ENCODE data around the gene PLEKHG4. TPM values are rescaled to one million over a fixed set of nuclear protein-coding genes. Genes with fewer than 3 reads are reported as not detected.

Gene PLEKHG4
- total RNA-seq, 2 donors from 2014 or later = 30.4 to 46.9 TPM

GRCh38 chr16:67248073-67248400 lies 31.3 kb upstream of the PLEKHG4 start:
- peaks cover 20% of the 10 kb centered on the region for H3K27me3 Mint-ChIP-seq (ENCODE audit: low read depth)
- no peak for ATAC-seq (replicated peaks in 1 of 2)
- peaks cover 53% of the 10 kb centered on the region for H3K4me1 Mint-ChIP-seq (ENCODE audit: low read depth)
- peak overlapping the region; percentile 69 for H3K27ac Mint-ChIP-seq
- no peaks in the 10 kb centered on the region for H3K9me3 Mint-ChIP-seq
- DNase-seq = no peak
- peaks cover 2 to 5% of the 10 kb centered on the region in 2 donors for H3K36me3 Mint-ChIP-seq (ENCODE audit: insufficient read depth in 2 of 2)
- peak overlapping the region; percentile 85 to 86 for H3K4me3 Mint-ChIP-seq

GRCh38 chr16:67248401-67249177 lies 30.7 kb upstream of the PLEKHG4 start, which contains the start of gene SLC9A5:
Gene SLC9A5, plus strand, starts transcription at chr16:67248979. Its CDS starts 36 bp downstream, at chr16:67249015.
- peaks cover 2 to 5% of the 10 kb centered on the region in 2 donors for H3K36me3 Mint-ChIP-seq (ENCODE audit: insufficient read depth in 2 of 2)
- peaks cover 20% of the 10 kb centered on the region for H3K27me3 Mint-ChIP-seq (ENCODE audit: low read depth)
- ATAC-seq (replicated peaks in 1 of 2) = peak in 1 of 2 donors; percentile 18
- peak; percentile 58 to 70 for DNase-seq
- peak within 1 kb of the TSS; percentile 86 for H3K4me3 Mint-ChIP-seq
- H3K9me3 Mint-ChIP-seq = no peaks in the 10 kb centered on the region
- H3K27ac Mint-ChIP-seq = peak within 1 kb of the TSS; percentile 88
- peaks cover 48% of the 10 kb centered on the region for H3K4me1 Mint-ChIP-seq (ENCODE audit: low read depth)

- Mint-ChIP-seq H3K27ac (peak overlapping the region; percentile 67), H3K4me1 (ENCODE audit: low read depth) (peaks cover 40% of the 10 kb centered on the region), H3K36me3 (ENCODE audit: insufficient read depth in 2 of 2) (peaks cover 2 to 5% of the 10 kb centered on the region in 2 donors), H3K4me3 (peak overlapping the region; percentile 86), H3K9me3 (no peaks in the 10 kb centered on the region), H3K27me3 (ENCODE audit: low read depth) (peaks cover 20% of the 10 kb centered on the region)
- ATAC-seq (replicated peaks in 1 of 2) (no peak), DNase-seq (no peak)
Observed at GRCh38 chr16:67249178-67250044, 29.9 kb upstream of the PLEKHG4 start.

GRCh38 chr16:67250045-67250327 lies 29.3 kb upstream of the PLEKHG4 start:
- Mint-ChIP-seq H3K4me3 (peak overlapping the region; percentile 86), H3K27ac (peak overlapping the region; percentile 32), H3K4me1 (ENCODE audit: low read depth) (peaks cover 34% of the 10 kb centered on the region), H3K27me3 (ENCODE audit: low read depth) (peaks cover 20% of the 10 kb centered on the region), H3K9me3 (no peaks in the 10 kb centered on the region), H3K36me3 (ENCODE audit: insufficient read depth in 2 of 2) (peaks cover under 1 to 4% of the 10 kb centered on the region in 2 donors)
- ATAC-seq (replicated peaks in 1 of 2) (no peak), DNase-seq (no peak)

- H3K27me3 Mint-ChIP-seq (ENCODE audit: low read depth) = peaks cover 20% of the 10 kb centered on the region
- peaks cover 0 to 2% of the 10 kb centered on the region in 2 donors for H3K36me3 Mint-ChIP-seq (ENCODE audit: insufficient read depth in 2 of 2)
- H3K4me3 Mint-ChIP-seq = no peak overlapping the region
- DNase-seq (no peak), ATAC-seq (replicated peaks in 1 of 2) (no peak)
- H3K9me3 Mint-ChIP-seq = no peaks in the 10 kb centered on the region
- no peak overlapping the region for H3K27ac Mint-ChIP-seq
- H3K4me1 Mint-ChIP-seq (ENCODE audit: low read depth) = peaks cover 20% of the 10 kb centered on the region
Observed at GRCh38 chr16:67252609-67253497, 26.5 kb upstream of the PLEKHG4 start.

- Mint-ChIP-seq H3K4me3 (no peak overlapping the region), H3K27me3 (ENCODE audit: low read depth) (peaks cover 12% of the 10 kb centered on the region), H3K4me1 (ENCODE audit: low read depth) (peaks cover 4% of the 10 kb centered on the region), H3K27ac (no peak overlapping the region), H3K36me3 (ENCODE audit: insufficient read depth in 2 of 2) (peaks cover 0 to 2% of the 10 kb centered on the region in 2 donors), H3K9me3 (no peaks in the 10 kb centered on the region)
- no peak for DNase-seq
- no peak for ATAC-seq (replicated peaks in 1 of 2)
Observed at GRCh38 chr16:67254801-67255552, 24.4 kb upstream of the PLEKHG4 start.

- Mint-ChIP-seq H3K4me3 (no peak overlapping the region), H3K9me3 (no peaks in the 10 kb centered on the region), H3K36me3 (ENCODE audit: insufficient read depth in 2 of 2) (peaks cover 0 to 2% of the 10 kb centered on the region in 2 donors), H3K4me1 (ENCODE audit: low read depth) (no peaks in the 10 kb centered on the region), H3K27me3 (ENCODE audit: low read depth) (peaks cover 6% of the 10 kb centered on the region), H3K27ac (no peak overlapping the region)
- DNase-seq (no peak), ATAC-seq (replicated peaks in 1 of 2) (no peak)
Observed at GRCh38 chr16:67255553-67256221, 23.6 kb upstream of the PLEKHG4 start.

- no peak overlapping the region for H3K27ac Mint-ChIP-seq
- H3K27me3 Mint-ChIP-seq (ENCODE audit: low read depth) = peaks cover 7% of the 10 kb centered on the region
- no peak overlapping the region for H3K4me3 Mint-ChIP-seq
- H3K36me3 Mint-ChIP-seq (ENCODE audit: insufficient read depth in 2 of 2) = peaks cover 0 to 2% of the 10 kb centered on the region in 2 donors
- DNase-seq (no peak), ATAC-seq (replicated peaks in 1 of 2) (no peak)
- H3K4me1 Mint-ChIP-seq (ENCODE audit: low read depth) = no peaks in the 10 kb centered on the region
- H3K9me3 Mint-ChIP-seq = no peaks in the 10 kb centered on the region
Observed at GRCh38 chr16:67256701-67257230, 22.6 kb upstream of the PLEKHG4 start.

GRCh38 chr16:67257486-67258160 lies 21.7 kb upstream of the PLEKHG4 start:
- H3K27me3 Mint-ChIP-seq (ENCODE audit: low read depth) = peaks cover 13% of the 10 kb centered on the region
- no peak for ATAC-seq (replicated peaks in 1 of 2)
- DNase-seq = no peak
- no peak overlapping the region for H3K27ac Mint-ChIP-seq
- peaks cover 0 to 2% of the 10 kb centered on the region in 2 donors for H3K36me3 Mint-ChIP-seq (ENCODE audit: insufficient read depth in 2 of 2)
- no peak overlapping the region for H3K4me3 Mint-ChIP-seq
- H3K9me3 Mint-ChIP-seq = no peaks in the 10 kb centered on the region
- H3K4me1 Mint-ChIP-seq (ENCODE audit: low read depth) = no peaks in the 10 kb centered on the region

- Mint-ChIP-seq H3K27me3 (ENCODE audit: low read depth) (peaks cover 20% of the 10 kb centered on the region), H3K36me3 (ENCODE audit: insufficient read depth in 2 of 2) (peaks cover 0 to 2% of the 10 kb centered on the region in 2 donors), H3K4me1 (ENCODE audit: low read depth) (no peaks in the 10 kb centered on the region), H3K4me3 (no peak overlapping the region), H3K27ac (no peak overlapping the region), H3K9me3 (no peaks in the 10 kb centered on the region)
- ATAC-seq (replicated peaks in 1 of 2) (no peak), DNase-seq (no peak)
Observed at GRCh38 chr16:67258161-67258835, 21.0 kb upstream of the PLEKHG4 start.

- Mint-ChIP-seq H3K36me3 (ENCODE audit: insufficient read depth in 2 of 2) (peaks cover 0 to 2% of the 10 kb centered on the region in 2 donors), H3K4me1 (ENCODE audit: low read depth) (no peaks in the 10 kb centered on the region), H3K27me3 (ENCODE audit: low read depth) (peaks cover 21% of the 10 kb centered on the region), H3K9me3 (no peaks in the 10 kb centered on the region), H3K27ac (no peak overlapping the region), H3K4me3 (no peak overlapping the region)
- DNase-seq (no peak), ATAC-seq (replicated peaks in 1 of 2) (no peak)
Observed at GRCh38 chr16:67259705-67260104, 19.6 kb upstream of the PLEKHG4 start.
